Hepatocyte (in vitro differentiated cells): Measurements from ENCODE around the gene SYCE3.

Experiments used
- CTCF ChIP-seq: fragments of 200-600 bp; sonication (generic); IDR thresholded peaks from 2 replicates; pipeline ENCODE4 v1.5.1; 2016; ENCODE audit warnings: antibody characterized with exemption, mild to moderate bottlenecking; ENCODE audit not compliant: poor library complexity
- EZH2 ChIP-seq: fragments of 200-600 bp; sonication (generic); IDR thresholded peaks from 2 replicates; pipeline ENCODE4 v1.6.1; 2016; ENCODE audit warnings: antibody characterized with exemption, mild to moderate bottlenecking, borderline replicate concordance

- TF ChIP-seq CTCF (no peak), EZH2 (no peak)
These were observed 18.6 kb upstream of the SYCE3 start for GRCh38 chr22:50581031-50581949.
